ENCODE measurements around the gene ITM2B.
"Not testable (repeated sequence)": the region's sequence is repeated elsewhere in the genome, so short reads cannot be mapped to it uniquely, and the experiment has no call there.

The ITM2B gene

GRCh38 chr13:48230541-48230940, 2.5 kb upstream of the ITM2B start:
- DNase-seq, result no peak

- DNase-seq, result no peak
Observed at GRCh38 chr13:48231080-48231479, 1.9 kb upstream of the ITM2B start.

GRCh38 chr13:48231933-48232332, 1.1 kb upstream of the ITM2B start:
- no peak for DNase-seq

GRCh38 chr13:48232420-48233045, 473 bp upstream of the ITM2B start:
- DNase-seq, result no peak

- DNase-seq, result peak; percentile 45
Observed at GRCh38 chr13:48233889-48234488, 983 bp downstream of the ITM2B start.

- DNase-seq, result no peak
Observed at GRCh38 chr13:48234566-48235340, 1.7 kb downstream of the ITM2B start.

- DNase-seq, result no peak
Observed at GRCh38 chr13:48235341-48236135, 2.5 kb downstream of the ITM2B start.

- DNase-seq, result no peak
Observed at GRCh38 chr13:48236528-48237353, 3.7 kb downstream of the ITM2B start.

GRCh38 chr13:48239369-48239768, 6.4 kb downstream of the ITM2B start:
- not testable (repeated sequence) for DNase-seq

- DNase-seq, result no peak
Observed at GRCh38 chr13:48241651-48242050, 8.6 kb downstream of the ITM2B start.

- DNase-seq, result no peak
Observed at GRCh38 chr13:48242677-48243076, 9.7 kb downstream of the ITM2B start.

- no peak for DNase-seq
Observed at GRCh38 chr13:48244159-48244558, 11.2 kb downstream of the ITM2B start.

- DNase-seq, result no peak
Observed at GRCh38 chr13:48246102-48246501, 13.1 kb downstream of the ITM2B start.

- DNase-seq, result no peak
Observed at GRCh38 chr13:48249018-48249417, 16.0 kb downstream of the ITM2B start.

- peak; percentile 83 for DNase-seq
Observed at GRCh38 chr13:48251611-48252081, 18.6 kb downstream of the ITM2B start.

GRCh38 chr13:48252176-48252575, 19.2 kb downstream of the ITM2B start:
- no peak for DNase-seq

GRCh38 chr13:48253849-48254248, 20.8 kb downstream of the ITM2B start:
- no peak for DNase-seq

- no peak for DNase-seq
Observed at GRCh38 chr13:48255090-48255489, 22.1 kb downstream of the ITM2B start.

- no peak for DNase-seq
Observed at GRCh38 chr13:48255954-48256353, 22.9 kb downstream of the ITM2B start.

GRCh38 chr13:48258002-48258401, 25.0 kb downstream of the ITM2B start:
- DNase-seq, result no peak

GRCh38 chr13:48258430-48258829, 25.4 kb downstream of the ITM2B start:
- DNase-seq, result no peak

GRCh38 chr13:48260970-48261369, 28.0 kb downstream of the ITM2B start:
- no peak for DNase-seq
